HEK293 (cell line): ENCODE data around the gene SH3RF3.

ENCODE experiments used
- CTCF ChIA-PET: fragments of 350-600 bp; formaldehyde crosslinking; extraction: SDS; loops from one replicate; lab custom pipeline; 2021; ENCODE audit warnings: antibody characterized with exemption; lab: Yijun Ruan, JAX
- POLR2A ChIA-PET: fragments of 300-600 bp; formaldehyde crosslinking; extraction: SDS; loops from one replicate; lab custom pipeline; 2020; ENCODE audit warnings: antibody characterized with exemption, inconsistent platforms; lab: Yijun Ruan, JAX
- H3K27ac ChIP-seq: fragments of 200-500 bp; sonication (Bioruptor generic); 2 replicates; pipeline ENCODE4 v1.5.1; 2014; ENCODE audit warnings: low read depth, low read length, control low read depth, inconsistent platforms; ENCODE audit errors: extremely low read depth
- H3K36me3 ChIP-seq, 2 experiments: fragments of 200-500 bp in 1 of 2; sonication (Bioruptor generic) in 1 of 2; 1 replicate in 1 of 2; 2 replicates in 1 of 2; pipeline ENCODE4 v1.5.1; 2014 to 2017; ENCODE audit warnings: inconsistent platforms in 2 of 2, low read length in 2 of 2; ENCODE audit not compliant: control insufficient read depth in 2 of 2, insufficient read depth in 1 of 2
- H3K4me1 ChIP-seq: fragments of 200-500 bp; sonication (Bioruptor generic); 2 replicates; pipeline ENCODE4 v1.5.1; 2014; ENCODE audit warnings: mild to moderate bottlenecking, low read length, inconsistent platforms; ENCODE audit not compliant: control insufficient read depth, insufficient read depth
- H3K4me3 ChIP-seq: 2 replicates; pipeline ENCODE4 v1.5.1; 2011; ENCODE audit warnings: low read depth, mild to moderate bottlenecking, control low read depth, low read length, moderate library complexity
- H3K9me3 ChIP-seq: fragments of 200-500 bp; sonication (Bioruptor generic); 2 replicates; pipeline ENCODE4 v1.5.1; 2014; ENCODE audit warnings: low read depth, low read length, inconsistent platforms; ENCODE audit not compliant: control insufficient read depth, insufficient read depth
- CTCF ChIP-seq: fragments of 450-650 bp; formaldehyde crosslinking; IDR thresholded peaks from 2 replicates; pipeline ENCODE4 v1.5.1; 2016; ENCODE audit warnings: missing biosample characterization, missing genetic modification characterization
- FEZF1 ChIP-seq: fragments of 450-650 bp; formaldehyde crosslinking; IDR thresholded peaks from 2 replicates; pipeline ENCODE4 v1.5.1; 2016; ENCODE audit warnings: missing biosample characterization, missing genetic modification characterization
- INSM2 ChIP-seq: fragments of 450-650 bp; formaldehyde crosslinking; IDR thresholded peaks from 2 replicates; pipeline ENCODE4 v1.5.1; 2016; ENCODE audit warnings: missing biosample characterization, missing genetic modification characterization
- KLF8 ChIP-seq: fragments of 450-650 bp; formaldehyde crosslinking; IDR thresholded peaks from 2 replicates; pipeline ENCODE4 v1.5.1; 2016; ENCODE audit warnings: missing biosample characterization, missing genetic modification characterization
- PRDM2 ChIP-seq: fragments of 450-650 bp; formaldehyde crosslinking; IDR thresholded peaks from 2 replicates; pipeline ENCODE4 v1.5.1; 2016; ENCODE audit warnings: missing biosample characterization, missing genetic modification characterization, borderline replicate concordance
- REST ChIP-seq: fragments of 450-650 bp; formaldehyde crosslinking; IDR thresholded peaks from 2 replicates; pipeline ENCODE4 v1.5.1; 2016; ENCODE audit warnings: missing biosample characterization, missing genetic modification characterization
- ZNF155 ChIP-seq: fragments of 450-650 bp; formaldehyde crosslinking; IDR thresholded peaks from 2 replicates; pipeline ENCODE4 v1.5.1; 2016; ENCODE audit warnings: missing biosample characterization, missing genetic modification characterization
- ZNF501 ChIP-seq: fragments of 450-650 bp; formaldehyde crosslinking; IDR thresholded peaks from 2 replicates; pipeline ENCODE4 v1.5.1; 2016; ENCODE audit warnings: missing biosample characterization, missing genetic modification characterization
- ZNF621 ChIP-seq: fragments of 450-650 bp; formaldehyde crosslinking; IDR thresholded peaks from 2 replicates; pipeline ENCODE4 v1.5.1; 2017; ENCODE audit warnings: missing biosample characterization, missing genetic modification characterization
- ZNF629 ChIP-seq: fragments of 450-650 bp; formaldehyde crosslinking; IDR thresholded peaks from 2 replicates; pipeline ENCODE4 v1.5.1; 2017; ENCODE audit warnings: missing biosample characterization, missing genetic modification characterization
- ZNF645 ChIP-seq: fragments of 450-650 bp; formaldehyde crosslinking; IDR thresholded peaks from 2 replicates; pipeline ENCODE4; 2016; ENCODE audit warnings: missing biosample characterization, missing genetic modification characterization
- ZNF830 ChIP-seq: fragments of 450-650 bp; IDR thresholded peaks from 2 replicates; pipeline ENCODE4 v1.5.0; 2018; ENCODE audit warnings: missing biosample characterization, missing genetic modification characterization, low read depth, mild to moderate bottlenecking, moderate library complexity
- ZSCAN18 ChIP-seq: fragments of 450-650 bp; formaldehyde crosslinking; IDR thresholded peaks from 2 replicates; pipeline ENCODE4 v1.5.1; 2016; ENCODE audit warnings: missing biosample characterization, missing genetic modification characterization
- ZSCAN23 ChIP-seq: fragments of 450-650 bp; formaldehyde crosslinking; IDR thresholded peaks from 2 replicates; pipeline ENCODE4 v1.5.1; 2016; ENCODE audit warnings: missing biosample characterization, missing genetic modification characterization

The SH3RF3 gene

GRCh38 chr2:109138449-109138848 is 9.4 kb downstream of the SH3RF3 start (continued):
- TF ChIP-seq CTCF = no peak
- TF ChIP-seq, all 188 proteins: peak for 0

- Histone ChIP-seq H3K4me1 (peaks cover 23% of the 10 kb centered on the region), H3K9me3 (no peaks in the 10 kb centered on the region), H3K4me3 (no peak overlapping the region), H3K36me3 (no peaks in the 10 kb centered on the region), H3K27ac (no peak overlapping the region)
- ChIA-PET POLR2A (no interaction called here), CTCF (interaction anchor here (0.6 kb wide), 1 partner anchor 228 kb away, joined by 3 read pairs; no protein-coding TSS in a partner anchor)
- no peak for TF ChIP-seq PRDM2
- TF ChIP-seq FEZF1 (tag by site-specific recombination) = no peak
- TF ChIP-seq KLF8 (tag by site-specific recombination) = no peak
- TF ChIP-seq ZNF645 (tag by site-specific recombination) = no peak
- no peak for TF ChIP-seq ZNF501
These were observed 10.0 kb downstream of the SH3RF3 start for GRCh38 chr2:109139002-109139401.

GRCh38 chr2:109139865-109140396 is 10.9 kb downstream of the SH3RF3 start:
- Histone ChIP-seq H3K4me1 (peaks cover 21% of the 10 kb centered on the region), H3K27ac (no peak overlapping the region), H3K36me3 (no peaks in the 10 kb centered on the region), H3K9me3 (no peaks in the 10 kb centered on the region), H3K4me3 (no peak overlapping the region)
- POLR2A ChIA-PET = no interaction called here
- CTCF ChIA-PET = no interaction called here
- no peak for TF ChIP-seq INSM2 (tag by site-specific recombination)
- no peak for TF ChIP-seq ZNF629 (tag by site-specific recombination)
- no peak for TF ChIP-seq ZNF155 (tag by site-specific recombination)
- TF ChIP-seq ZSCAN23 (tag by site-specific recombination) = no peak
- TF ChIP-seq ZNF830 (tag by site-specific recombination) = no peak
- TF ChIP-seq ZSCAN18 = no peak
- no peak for TF ChIP-seq ZNF621
- TF ChIP-seq REST (tag by site-specific recombination) = no peak
